Tibial nerve (tissue), 4 donors: ENCODE data around the gene SHMT1.
"Not testable (repeated sequence)": the region's sequence is repeated elsewhere in the genome, so short reads cannot be mapped to it uniquely, and the experiment has no call there.

Experiments
- CTCF ChIP-seq, 5 experiments: fragments of 200-600 bp in 3 of 5; fragments of 450-650 bp in 2 of 5; sonication (generic) in 3 of 5; IDR thresholded peaks; one replicate each; pipeline ENCODE4 v1.5.1; 2016 to 2019; ENCODE audit warnings: antibody characterized with exemption in 5 of 5, mild to moderate bottlenecking in 3 of 5, moderate library complexity in 2 of 5
- EP300 ChIP-seq, 2 donors: sonication (generic); formaldehyde crosslinking; IDR thresholded peaks; one replicate each; pipeline ENCODE4 v1.6.1; 2017; ENCODE audit warnings: antibody characterized with exemption in 2 of 2, mild to moderate bottlenecking in 1 of 2
- POLR2A ChIP-seq, 2 donors: fragments of 450-650 bp; IDR thresholded peaks; one replicate each; pipeline ENCODE4 v1.6.1; 2017; ENCODE audit warnings: antibody characterized with exemption in 2 of 2, mild to moderate bottlenecking in 2 of 2, moderate library complexity in 2 of 2

- not testable (repeated sequence) for TF ChIP-seq CTCF, EP300, POLR2A (IDR thresholded peaks at IDR 0.05)
Observed at GRCh38 chr17:18298061-18298460, 65.3 kb downstream of the SHMT1 start.
